Choroid plexus epithelial cell (primary cell): ENCODE results near the gene IFT22.
"Not testable (repeated sequence)": the region's sequence is repeated elsewhere in the genome, so short reads cannot be mapped to it uniquely, and the experiment has no call there.

Experiments
- DNase-seq: peaks from one replicate; pipeline ENCODE4 v3.0.0-alpha.2; 2010; ENCODE audit warnings: low read depth
- H3K4me3 ChIP-seq: 2 replicates; pipeline ENCODE4 v1.5.1; 2011; ENCODE audit warnings: low read depth, mild to moderate bottlenecking, control low read depth, low read length, moderate library complexity
- CTCF ChIP-seq: conservative IDR thresholded peaks from 2 replicates; pipeline ENCODE4 v1.5.1; 2011; ENCODE audit warnings: low read depth, mild to moderate bottlenecking, control low read depth, inconsistent platforms, low read length, moderate library complexity

IFT22 gene

GRCh38 chr7:101285171-101285570, 36.4 kb downstream of the IFT22 start:
- DNase-seq: no peak
- H3K4me3 ChIP-seq: no peak overlapping the region
- TF ChIP-seq CTCF: no peak

- not testable (repeated sequence) for DNase-seq, H3K4me3 ChIP-seq
Measured at GRCh38 chr7:101280912-101281311, 40.7 kb downstream of the IFT22 start.

- H3K4me3 ChIP-seq: no peak overlapping the region
- TF ChIP-seq CTCF: no peak
- no peak for DNase-seq
Measured at GRCh38 chr7:101278461-101279292, 42.9 kb downstream of the IFT22 start.

GRCh38 chr7:101277155-101277554, 44.5 kb downstream of the IFT22 start:
- TF ChIP-seq CTCF: no peak
- no peak for DNase-seq

GRCh38 chr7:101273206-101273605, 48.4 kb downstream of the IFT22 start:
- TF ChIP-seq CTCF: no peak
- H3K4me3 ChIP-seq: no peak overlapping the region
- no peak for DNase-seq

More at GRCh38 chr7:101277155-101277554, 44.5 kb downstream of the IFT22 start:
- H3K4me3 ChIP-seq: no peak overlapping the region

- TF ChIP-seq CTCF: no peak
- H3K4me3 ChIP-seq: no peak overlapping the region
- no peak for DNase-seq
Measured at GRCh38 chr7:101271021-101271420, 50.6 kb downstream of the IFT22 start.

GRCh38 chr7:101269664-101270063, 51.9 kb downstream of the IFT22 start:
- DNase-seq: no peak
- H3K4me3 ChIP-seq: no peak overlapping the region
- TF ChIP-seq CTCF: no peak
